ENCODE results near the gene ARL4C.

Gene ARL4C

GRCh38 chr2:234444242-234444730 lies 52.6 kb downstream of the ARL4C start:
- H3K4me3 ChIP-seq (ENCODE audit: low read depth, low read length), result no peak overlapping the region
- no peak for TF ChIP-seq CTCF (IDR thresholded peaks at IDR 0.05; ENCODE audit: low read depth, low read length)

Data from WI38 (cell line).